GM18870 (cell line): ENCODE measurements around the gene SP5.
"Not testable (repeated sequence)": the region's sequence is repeated elsewhere in the genome, so short reads cannot be mapped to it uniquely, and the experiment has no call there.

Source experiments
- ATAC-seq: cut with Tn5 transposase; IDR thresholded peaks from one replicate; pipeline ENCODE4 v1.9.1; 2021; ENCODE audit warnings: moderate library complexity; ENCODE audit not compliant: unreplicated experiment

The SP5 gene

DNA sequence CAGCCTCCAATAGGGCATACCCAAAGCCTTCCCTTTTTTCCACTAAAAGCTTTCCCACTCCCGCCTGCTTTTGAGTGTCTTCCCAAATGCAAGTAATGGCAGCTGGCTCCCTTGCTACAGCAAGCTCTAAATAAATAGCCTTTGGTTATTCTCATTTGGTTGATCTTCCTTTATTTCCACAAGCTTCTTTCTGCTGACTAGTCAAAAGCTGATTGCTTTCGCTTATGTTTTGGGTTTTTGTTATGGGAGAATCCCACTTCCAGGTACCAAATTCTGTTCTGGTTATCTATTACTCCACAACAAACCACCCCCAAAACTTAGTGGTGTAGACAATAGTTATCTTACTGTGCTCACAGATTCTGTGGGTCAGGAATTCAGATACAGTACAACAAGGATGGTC, 22.3 kb downstream of the SP5 start:
- no peak for ATAC-seq

DNA sequence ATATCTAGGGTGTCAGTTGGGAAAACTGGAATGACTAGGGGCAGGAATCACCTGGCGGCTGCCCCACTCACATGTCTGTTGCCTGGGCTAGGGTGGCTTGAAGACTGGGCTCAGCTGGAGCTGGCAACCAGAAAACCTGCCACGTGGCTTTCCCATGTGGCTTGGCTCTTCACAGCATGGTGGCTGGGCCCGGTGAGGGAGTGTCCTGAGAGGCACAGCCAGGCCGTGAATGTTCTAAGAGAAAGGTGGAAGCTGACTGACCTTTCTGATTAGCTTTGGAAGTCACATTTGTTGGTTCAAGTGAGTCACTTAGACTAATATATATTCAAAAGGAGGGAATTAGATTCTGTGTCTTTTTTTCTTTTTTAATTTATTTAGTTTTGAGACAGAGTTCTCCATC, 22.7 kb downstream of the SP5 start:
- ATAC-seq, result no peak

DNA sequence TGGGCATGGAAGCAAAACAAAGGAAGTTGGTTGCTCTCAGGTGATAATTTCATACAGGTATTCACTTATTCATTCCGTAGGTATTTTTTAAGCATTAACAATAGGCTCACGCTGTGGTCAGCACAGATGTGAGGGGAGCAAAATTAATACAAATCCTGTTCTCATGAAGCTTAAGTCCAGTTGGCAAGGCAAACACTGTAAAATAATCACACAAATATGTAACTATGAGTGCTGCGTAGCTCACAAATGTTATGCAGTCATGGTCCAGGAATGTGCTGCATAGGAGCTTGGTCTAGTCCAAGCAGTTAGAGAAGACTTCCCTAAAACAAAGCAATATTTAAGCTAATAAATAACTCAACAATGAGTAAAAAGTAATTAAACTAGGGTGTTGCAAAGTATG, 23.9 kb downstream of the SP5 start:
- no peak for ATAC-seq

DNA sequence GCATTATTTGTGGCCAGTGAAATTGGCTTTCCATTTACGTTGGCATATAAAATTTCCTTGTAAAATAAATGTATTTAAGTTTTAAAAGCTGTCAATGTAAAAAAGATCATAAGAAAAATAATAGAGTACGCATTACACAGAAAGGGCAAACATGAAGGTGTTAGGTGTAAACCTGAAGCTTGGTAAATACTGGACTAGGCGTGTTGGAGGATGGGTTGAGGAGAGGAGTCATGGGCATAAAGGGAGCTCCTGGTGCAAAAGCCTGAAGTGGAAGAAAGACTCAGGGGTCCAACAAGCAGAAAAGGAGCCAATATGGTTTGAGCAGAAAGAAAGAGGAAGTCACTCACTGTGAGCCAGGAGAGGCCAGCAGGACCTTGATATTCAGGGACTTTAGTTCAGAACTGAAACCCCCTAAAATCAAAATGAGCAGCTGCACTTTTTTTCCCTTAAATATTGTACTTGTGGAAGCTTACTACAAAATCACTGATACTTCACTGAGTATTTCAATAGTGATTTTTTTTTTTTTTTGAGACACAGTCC, 24.4 kb downstream of the SP5 start:
- ATAC-seq, result no peak

DNA sequence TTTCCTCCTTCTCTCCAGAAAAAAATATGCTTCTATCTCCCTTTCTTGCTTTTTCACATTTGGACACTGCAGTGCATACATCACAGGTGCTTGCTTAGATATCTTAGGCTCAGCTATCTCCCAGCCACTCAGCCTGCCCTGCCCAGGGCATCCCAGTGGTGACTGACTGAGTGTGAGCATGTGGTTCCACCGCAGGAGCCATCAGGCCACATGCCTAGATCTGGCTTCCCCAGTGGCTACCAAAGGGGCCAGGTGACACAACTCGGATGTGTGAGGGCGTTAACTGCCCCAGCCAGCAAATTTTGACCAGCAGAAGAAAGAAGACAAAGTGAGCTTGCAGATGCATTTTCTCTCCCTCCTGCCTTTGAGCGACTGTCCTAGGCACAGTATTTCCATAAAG, 25.5 kb downstream of the SP5 start:
- no peak for ATAC-seq

DNA sequence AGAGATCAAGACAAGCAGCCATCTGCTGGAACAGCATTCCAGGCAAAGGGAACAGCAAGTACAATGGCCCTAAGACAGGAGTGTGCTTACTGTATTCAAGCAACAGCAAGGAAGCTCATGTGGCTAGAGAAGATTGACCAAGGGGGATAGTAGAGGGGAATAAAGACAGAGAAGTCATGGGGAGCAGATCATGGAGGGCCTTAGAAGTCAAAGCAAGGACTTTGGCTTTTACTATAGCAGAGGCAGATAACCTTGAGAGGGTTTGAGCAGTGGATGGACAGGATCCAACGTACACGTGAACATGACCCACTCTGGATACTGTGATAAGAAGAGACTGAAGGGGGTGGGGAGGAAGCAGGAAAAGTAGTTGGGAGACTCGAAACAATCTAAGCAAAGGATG, 26.9 kb downstream of the SP5 start:
- ATAC-seq, result no peak

DNA sequence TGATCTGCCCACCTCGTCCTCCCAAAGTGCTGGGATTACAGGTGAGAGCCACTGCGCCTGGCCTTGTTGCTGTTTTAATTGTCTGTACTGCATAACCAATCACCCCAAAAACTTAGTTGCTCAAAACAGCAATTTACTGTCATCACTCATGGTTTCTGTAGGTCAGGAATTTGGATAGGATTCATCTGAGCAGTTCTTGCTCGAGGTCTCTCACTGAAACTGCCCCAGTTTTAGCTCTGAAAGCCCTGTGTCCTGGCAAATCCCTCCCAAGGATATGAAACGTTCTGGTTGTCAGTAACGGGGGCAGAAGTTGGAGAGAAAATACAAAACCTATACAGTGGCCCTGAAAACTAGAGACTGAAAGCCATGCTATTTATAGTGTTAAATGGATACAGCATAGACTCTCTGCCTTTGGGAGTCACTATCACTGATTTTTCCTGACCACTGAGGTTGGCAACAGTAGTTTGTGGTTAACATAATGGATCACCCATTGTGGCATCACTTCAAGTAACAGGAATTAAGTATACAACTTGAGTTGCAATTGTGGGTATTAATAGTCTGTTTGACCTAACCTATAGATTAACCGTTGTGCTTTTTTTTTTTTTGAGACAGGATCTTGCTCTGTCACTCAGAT, 27.9 kb downstream of the SP5 start:
- no peak for ATAC-seq

DNA sequence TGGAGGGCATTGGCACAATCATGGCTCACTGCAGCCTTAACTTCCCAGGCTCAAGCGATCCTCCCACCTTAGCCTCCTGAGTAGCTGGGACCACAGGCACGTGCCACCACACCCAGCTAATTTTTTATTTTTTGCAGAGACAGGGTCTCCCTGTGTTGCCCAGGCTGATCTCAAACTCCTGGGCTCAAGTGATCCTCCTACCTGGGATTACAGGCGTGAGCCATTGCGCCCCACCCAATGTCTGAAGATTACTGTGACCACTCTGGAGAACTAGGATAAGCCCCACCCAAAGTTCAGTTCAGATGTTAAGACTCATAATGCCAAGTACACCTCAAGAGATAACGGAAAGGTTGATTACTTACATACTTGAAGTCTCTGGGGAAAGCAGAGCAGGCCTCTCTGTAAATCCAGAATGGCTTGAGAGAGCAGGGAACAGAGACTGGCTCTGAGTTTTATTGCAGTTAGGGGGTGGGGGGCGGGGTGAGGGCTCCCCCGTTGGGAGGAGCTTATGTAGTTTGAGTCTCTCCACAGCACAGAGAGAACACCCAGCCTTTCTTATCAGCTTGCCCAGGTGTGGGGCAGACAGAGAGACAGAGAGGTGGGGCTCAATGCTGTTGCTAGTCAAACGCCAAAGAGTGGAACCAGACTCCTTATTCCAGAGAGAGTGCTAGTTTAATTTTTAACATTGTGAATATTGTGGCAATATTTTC, 28.5 kb downstream of the SP5 start:
- no peak for ATAC-seq

DNA sequence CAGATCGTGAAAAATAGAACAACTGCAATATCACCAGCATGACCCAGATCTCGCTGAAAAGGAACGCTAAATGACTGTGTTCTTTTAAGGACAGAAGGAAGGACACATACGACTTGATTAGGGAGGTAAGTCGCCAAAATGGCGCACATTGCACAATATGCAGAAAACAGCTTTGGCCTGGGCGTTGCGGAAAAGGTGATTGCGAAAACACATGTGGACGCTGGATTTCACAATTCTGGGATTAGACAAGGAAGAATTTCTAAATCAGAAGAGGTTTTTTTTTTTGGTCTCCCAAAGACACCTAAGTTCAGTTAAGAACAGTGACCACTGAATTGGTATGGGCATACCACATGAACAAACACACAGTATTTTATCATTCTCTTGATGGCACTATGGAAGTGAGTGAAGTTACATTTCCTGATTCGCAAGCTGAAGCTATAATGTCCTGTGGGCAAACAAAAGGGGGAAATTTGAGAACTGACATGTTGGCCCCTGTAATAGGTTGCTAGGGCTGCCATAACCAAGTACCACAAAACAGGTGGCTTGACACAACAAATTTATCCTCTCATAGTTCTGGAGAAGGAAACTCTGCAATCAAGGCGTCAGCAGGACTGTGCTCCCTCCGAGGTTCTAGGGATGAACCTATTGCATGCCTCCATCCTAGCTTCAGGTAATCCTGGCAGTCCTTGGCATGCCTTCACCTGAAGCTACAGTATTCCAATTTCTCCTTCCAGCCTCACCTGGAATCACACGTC, 29.3 kb downstream of the SP5 start:
- ATAC-seq, result no peak

DNA sequence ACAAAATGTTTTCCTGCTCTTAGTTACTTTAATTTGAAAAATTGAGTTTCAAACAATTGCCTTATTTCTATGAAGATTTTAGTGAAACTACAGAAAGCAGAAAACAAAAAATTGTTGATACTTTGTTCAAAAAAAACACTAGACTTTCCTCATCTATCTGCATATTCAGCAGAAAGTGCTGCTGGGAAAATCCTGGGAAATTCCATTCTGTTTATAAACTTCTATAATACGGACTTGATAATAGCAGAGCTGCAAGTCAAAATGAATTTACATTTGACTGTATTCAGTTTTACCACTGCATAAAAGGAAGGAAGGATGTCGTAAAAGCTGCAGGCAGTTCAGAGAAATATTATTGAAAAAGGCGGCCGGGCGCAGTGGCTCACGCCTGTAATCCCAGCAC, 30.2 kb downstream of the SP5 start:
- ATAC-seq, result no peak

DNA sequence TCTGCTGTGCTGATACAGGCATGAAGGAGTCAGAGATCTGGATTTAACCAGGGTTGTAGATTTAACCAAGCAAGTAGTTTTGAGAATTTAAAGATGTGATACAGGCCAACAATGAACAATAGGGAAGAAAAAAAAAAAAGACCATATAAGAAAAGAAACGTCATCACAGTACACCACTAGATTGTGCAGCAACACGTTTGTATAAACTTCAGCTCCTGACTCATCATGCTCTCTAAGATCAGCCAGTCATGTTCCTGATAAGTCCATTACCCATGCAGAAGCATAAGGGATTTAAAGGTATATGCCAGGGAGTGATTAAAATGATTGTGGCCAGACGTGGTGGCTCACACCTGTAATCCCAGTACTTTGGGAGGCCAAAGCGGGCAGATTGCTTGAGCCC, 32.8 kb downstream of the SP5 start:
- no peak for ATAC-seq

DNA sequence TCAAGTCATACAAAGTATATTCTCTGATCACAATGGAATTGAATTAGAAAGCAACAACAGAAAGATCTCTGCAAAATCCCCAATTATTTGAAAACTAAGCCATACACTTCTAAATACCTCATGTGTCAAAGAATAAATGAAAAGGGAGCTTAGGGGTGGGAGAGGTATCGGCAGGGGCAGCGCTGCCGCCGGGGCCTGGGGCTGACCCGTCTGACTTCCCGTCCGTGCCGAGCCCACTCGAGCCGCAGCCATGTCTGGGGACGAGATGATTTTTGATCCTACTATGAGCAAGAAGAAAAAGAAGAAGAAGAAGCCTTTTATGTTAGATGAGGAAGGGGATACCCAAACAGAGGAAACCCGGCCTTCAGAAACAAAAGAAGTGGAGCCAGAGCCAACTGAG, 36.4 kb downstream of the SP5 start:
- not testable (repeated sequence) for ATAC-seq

DNA sequence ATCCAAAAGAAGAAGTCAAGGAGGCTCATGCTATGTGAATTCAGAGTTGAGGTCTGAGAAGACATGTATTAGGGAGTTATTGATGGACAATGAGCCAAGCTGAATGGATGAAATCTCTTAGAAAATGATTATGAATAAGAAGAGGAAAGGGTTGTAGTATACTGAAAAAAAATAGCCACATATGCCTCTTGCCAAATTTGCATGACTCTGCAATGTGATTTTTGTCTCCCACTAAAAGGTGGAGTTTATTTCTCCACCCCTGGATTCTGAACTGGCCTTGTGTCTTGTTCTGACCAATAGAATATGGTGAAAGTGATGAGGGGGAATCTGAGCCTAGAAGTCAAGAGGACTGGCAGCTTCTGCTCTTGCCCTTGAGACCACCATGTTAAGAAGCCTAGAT, 46.4 kb downstream of the SP5 start:
- ATAC-seq, result no peak

DNA sequence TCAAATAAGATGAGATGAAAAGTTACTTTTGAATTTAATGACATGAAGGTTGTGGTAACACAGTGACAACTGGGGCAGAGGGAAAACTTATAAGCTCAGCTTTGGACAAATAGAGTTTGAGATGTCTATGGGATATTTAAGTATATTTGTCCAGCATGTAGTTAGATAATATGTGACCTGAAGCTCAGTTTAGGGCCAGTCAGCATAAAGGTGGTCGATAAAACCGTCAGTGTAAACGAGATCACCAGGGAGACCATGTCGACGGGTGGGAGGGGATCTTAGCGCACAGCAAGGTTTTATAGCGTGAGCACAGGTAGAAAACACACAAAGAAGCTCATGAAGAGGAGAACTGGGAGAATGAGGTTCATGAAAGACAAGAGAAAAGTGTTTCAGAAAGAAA, 47.6 kb downstream of the SP5 start:
- ATAC-seq, result no peak

DNA sequence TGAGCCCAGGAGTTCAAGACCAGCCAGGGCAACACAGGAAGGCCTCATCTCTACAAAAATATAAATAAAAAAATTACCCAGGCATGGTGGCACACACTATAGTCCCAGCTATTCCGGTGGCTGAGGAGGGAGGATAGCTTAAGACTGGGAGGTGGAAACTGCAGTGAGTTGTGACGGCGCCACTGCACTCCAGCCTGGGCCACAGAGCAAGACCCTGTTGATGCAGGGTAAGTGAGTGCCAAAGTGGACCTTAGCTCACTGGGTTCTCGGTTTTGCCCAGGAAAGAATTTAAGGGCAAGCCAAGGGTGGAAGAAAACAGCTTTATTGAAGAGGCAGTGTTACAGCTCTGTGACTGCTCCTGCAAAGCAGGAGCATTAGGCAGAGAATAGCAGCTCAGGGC, 48.1 kb downstream of the SP5 start:
- ATAC-seq, result no peak

DNA sequence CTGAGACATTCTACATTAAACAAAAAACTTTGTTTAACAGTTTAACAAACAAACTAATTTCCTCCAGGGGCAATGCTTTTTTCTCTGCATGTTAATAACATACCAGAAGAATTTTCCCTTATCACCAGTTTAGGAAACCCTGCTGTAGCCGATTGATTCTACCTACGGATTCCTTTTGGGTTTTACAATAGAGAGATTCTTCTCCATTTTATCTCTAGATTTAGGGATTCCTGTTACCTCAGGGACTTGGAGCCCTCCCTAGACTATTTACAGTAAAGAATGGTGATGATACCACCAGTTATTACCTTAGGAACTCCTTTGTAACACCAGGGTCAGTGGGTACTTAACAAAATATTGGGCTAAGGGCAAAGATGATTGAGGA, 49.7 kb downstream of the SP5 start:
- no peak for ATAC-seq

DNA sequence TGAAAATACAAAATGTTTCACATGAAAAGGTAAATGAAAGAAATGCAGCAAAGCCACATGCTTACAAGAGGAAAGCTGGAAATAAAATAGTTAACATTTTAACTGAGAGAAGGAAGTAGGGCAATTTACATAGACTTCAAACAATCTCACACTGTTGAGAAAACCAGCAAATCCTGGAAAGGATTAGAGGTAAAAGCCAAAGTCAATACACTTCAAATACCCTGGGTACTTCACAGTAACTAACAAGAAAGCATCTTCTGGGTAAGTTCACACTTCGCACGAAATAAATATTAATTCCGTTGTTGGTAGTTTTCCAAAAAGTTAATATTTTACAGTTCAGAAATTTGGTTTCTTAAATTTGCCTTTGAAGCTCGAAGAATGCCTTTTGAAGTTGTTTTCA, 51.6 kb downstream of the SP5 start:
- no peak for ATAC-seq
